BJ (cell line): ENCODE results near the gene P2RY6. TPM values are rescaled to one million over a fixed set of nuclear protein-coding genes. Genes with fewer than 3 reads are reported as not detected.

Experiments used
- CTCF ChIA-PET: fragments of 350-600 bp; formaldehyde crosslinking; extraction: SDS; loops from one replicate; lab custom pipeline; 2021; ENCODE audit warnings: antibody characterized with exemption, inconsistent platforms; lab: Yijun Ruan, JAX
- POLR2A ChIA-PET: fragments of 300-600 bp; sonication (Branson Sonifier 250); formaldehyde crosslinking; extraction: SDS; loops from one replicate; lab custom pipeline; 2021; ENCODE audit warnings: antibody characterized with exemption; lab: Charles Lee
- DNase-seq: peaks from one replicate; pipeline ENCODE4 v3.0.0-alpha.2; 2011; ENCODE audit warnings: low read depth
- H3K27me3 ChIP-seq: 2 replicates; pipeline ENCODE4 v1.6.0; 2011; ENCODE audit warnings: low read length; ENCODE audit not compliant: control insufficient read depth, insufficient read depth
- H3K36me3 ChIP-seq: 2 replicates; pipeline ENCODE4 v1.5.1; 2011; ENCODE audit warnings: low read length; ENCODE audit not compliant: control insufficient read depth, insufficient read depth
- H3K4me3 ChIP-seq: 2 replicates; pipeline ENCODE4 v1.5.1; 2011; ENCODE audit warnings: low read depth, mild to moderate bottlenecking, control low read depth, low read length
- CTCF ChIP-seq: IDR thresholded peaks from 2 replicates; pipeline ENCODE4 v1.5.1; 2011; ENCODE audit warnings: low read depth, mild to moderate bottlenecking, control low read depth, inconsistent platforms, low read length, moderate library complexity; ENCODE audit not compliant: insufficient read depth
- polyA plus RNA-seq: library from polyadenylated mRNA; depleted of rRNA; stranded (reverse); fragments of >200 nt; gene quantifications from 2 replicates; pipeline ENCODE4 v1.2.3, GENCODE V29; 2011

Gene P2RY6
- polyA plus RNA-seq, 1 experiment: 1.5 TPM

DNA sequence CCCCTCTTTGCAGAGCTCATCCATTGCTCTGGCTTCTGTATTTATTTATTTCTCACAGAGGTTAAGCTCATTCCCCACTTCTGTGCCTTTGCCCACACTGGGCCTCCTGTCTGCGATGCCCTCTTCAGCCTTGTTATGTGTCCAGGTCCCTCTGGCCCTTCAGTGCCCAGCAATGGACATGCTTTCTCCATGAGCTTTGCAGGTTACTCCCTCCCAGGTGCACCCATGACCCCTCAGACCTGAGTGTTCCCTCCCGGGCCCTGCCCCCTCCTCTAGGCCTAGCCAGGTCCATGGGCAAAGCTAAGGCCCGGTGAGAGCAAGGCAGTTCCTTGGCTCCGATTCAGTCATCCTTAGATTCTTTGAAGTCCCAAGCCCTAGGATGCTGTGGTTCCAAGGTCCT, 18.4 kb downstream of the P2RY6 start:
- CTCF ChIA-PET: interaction anchor here (0.6 to 9.9 kb wide), 17 partner anchors 9 to 400 kb away, joined by 3 to 183 read pairs (median 4); no protein-coding TSS in a partner anchor
- no peaks in the 10 kb centered on the region for H3K36me3 ChIP-seq
- no peak for DNase-seq
- H3K27me3 ChIP-seq: no peaks in the 10 kb centered on the region
- TF ChIP-seq CTCF: no peak
- POLR2A ChIA-PET: no interaction called here
- H3K4me3 ChIP-seq: no peak overlapping the region

GRCh38 chr11:73291196-73291595, 19.1 kb downstream of the P2RY6 start:
- CTCF ChIA-PET: interaction anchor here (0.6 to 9.9 kb wide), 21 partner anchors 10 to 370 kb away, joined by 3 to 183 read pairs (median 4); no protein-coding TSS in a partner anchor
- POLR2A ChIA-PET: no interaction called here

DNA sequence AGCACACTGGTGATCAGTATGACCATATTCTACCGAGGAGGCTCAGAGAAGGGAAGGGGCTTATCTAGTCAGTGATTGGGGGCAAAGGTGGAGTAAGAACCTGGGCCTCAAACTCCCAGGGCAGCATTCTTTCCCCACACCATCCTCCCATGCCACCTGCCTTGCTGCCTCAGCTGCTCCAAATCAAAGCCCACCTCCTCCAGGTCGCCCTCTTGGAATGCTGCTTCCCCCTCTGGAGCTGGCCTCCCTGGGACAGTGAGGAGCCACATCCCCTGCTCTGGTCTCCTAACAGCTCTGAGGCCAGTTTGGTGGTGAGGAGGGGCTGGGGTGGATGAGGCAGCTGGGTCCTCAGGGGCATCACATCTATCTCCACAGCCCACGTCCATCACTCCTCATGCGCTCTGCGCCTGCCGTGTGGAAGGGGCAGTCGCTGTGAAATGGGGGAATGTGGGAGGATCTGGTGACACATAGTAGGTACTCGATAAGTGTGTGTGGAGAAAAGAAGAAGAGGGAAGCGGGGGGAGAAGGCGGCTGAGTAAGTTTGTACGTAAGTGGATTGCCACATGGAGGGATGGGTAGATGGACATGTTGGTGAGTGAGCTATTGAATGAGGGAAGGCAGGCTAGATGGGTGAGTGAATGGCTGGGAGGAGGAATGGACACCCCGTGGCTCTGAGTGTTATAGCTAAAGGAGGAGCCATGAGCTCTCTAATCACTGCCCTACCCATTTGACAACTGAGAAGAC, 19.8 kb downstream of the P2RY6 start:
- DNase-seq: no peak
- ChIA-PET CTCF (interaction anchor here (0.6 to 9.9 kb wide), 22 partner anchors 11 to 461 kb away, joined by 3 to 183 read pairs (median 4); no protein-coding TSS in a partner anchor), POLR2A (no interaction called here)

More at GRCh38 chr11:73291196-73291595, 19.1 kb downstream of the P2RY6 start:
- H3K4me3 ChIP-seq: no peak overlapping the region
- no peak for TF ChIP-seq CTCF
- DNase-seq: no peak
- no peaks in the 10 kb centered on the region for H3K27me3 ChIP-seq
- no peaks in the 10 kb centered on the region for H3K36me3 ChIP-seq

GRCh38 chr11:73292525-73292894, 20.4 kb downstream of the P2RY6 start:
- Histone ChIP-seq H3K4me3 (no peak overlapping the region), H3K36me3 (no peaks in the 10 kb centered on the region), H3K27me3 (no peaks in the 10 kb centered on the region)
- CTCF ChIA-PET: interaction anchor here (0.9 to 9.9 kb wide), 13 partner anchors 10 to 461 kb away, joined by 3 to 183 read pairs (median 7); no protein-coding TSS in a partner anchor
- no peak for TF ChIP-seq CTCF
- POLR2A ChIA-PET: no interaction called here
- DNase-seq: no peak

More for the DNA sequence above, 19.8 kb downstream of the P2RY6 start:
- H3K4me3 ChIP-seq: no peak overlapping the region
- no peak for TF ChIP-seq CTCF
- no peaks in the 10 kb centered on the region for H3K36me3 ChIP-seq
- H3K27me3 ChIP-seq: no peaks in the 10 kb centered on the region

DNA sequence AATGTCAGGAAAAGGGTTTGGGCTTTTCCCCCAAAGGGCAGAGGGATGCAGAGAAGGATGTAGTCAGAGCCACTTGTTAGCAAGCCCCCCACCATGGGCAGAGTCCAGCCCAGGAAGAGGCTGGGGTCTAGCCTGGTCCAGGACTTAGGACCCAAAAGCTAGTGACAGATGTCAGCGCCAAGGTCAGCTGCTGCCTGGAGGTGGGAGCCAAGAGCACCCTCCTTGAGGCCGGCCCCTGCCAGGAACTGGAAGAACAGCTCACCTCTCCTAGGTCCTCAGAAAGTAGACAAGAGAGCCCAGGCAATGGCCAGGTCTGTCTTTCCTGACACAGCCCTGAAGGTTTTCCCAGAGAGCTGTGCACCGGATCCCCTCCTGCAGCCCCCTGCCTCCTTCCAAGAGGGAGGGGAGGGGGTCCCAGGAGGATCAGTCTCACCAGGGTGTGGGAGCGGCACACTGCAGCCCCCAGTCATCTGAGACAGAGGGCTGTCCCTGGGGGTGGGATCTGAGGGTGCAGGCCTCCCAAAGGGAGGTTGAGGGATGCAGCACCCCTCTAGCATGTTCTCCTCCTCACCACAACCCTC, 21.3 kb downstream of the P2RY6 start:
- DNase-seq: no peak
- no peak overlapping the region for H3K4me3 ChIP-seq
- POLR2A ChIA-PET: no interaction called here
- CTCF ChIA-PET: interaction anchor here (0.6 to 9.9 kb wide), 9 partner anchors 9 to 880 kb away, joined by 3 to 183 read pairs (median 10); no protein-coding TSS in a partner anchor
- no peaks in the 10 kb centered on the region for H3K36me3 ChIP-seq
- TF ChIP-seq CTCF: no peak
- H3K27me3 ChIP-seq: no peaks in the 10 kb centered on the region
